Liver (tissue), 3 donors: ENCODE measurements around the gene ZNRD2.

Source experiments
- CTCF ChIP-seq: fragments of 150-350 bp; IDR thresholded peaks from 2 replicates; pipeline ENCODE4 v1.5.1; 2017; ENCODE audit warnings: improper control_type of control experiment, low read depth, low read length; ENCODE audit not compliant: missing input control
- EGR1 ChIP-seq, 2 donors: IDR thresholded peaks; 2 replicates each; pipeline ENCODE4 v1.6.1; 2016 to 2018; ENCODE audit warnings: antibody characterized with exemption in 2 of 2, low read depth in 2 of 2
- FOXA1 ChIP-seq: IDR thresholded peaks from 2 replicates; pipeline ENCODE4 v1.6.1; 2016; ENCODE audit warnings: antibody characterized with exemption
- GABPA ChIP-seq, 2 donors: IDR thresholded peaks in 1 of 2; conservative IDR thresholded peaks in 1 of 2; 2 replicates each; pipeline ENCODE4 v1.6.1; 2016; ENCODE audit warnings: antibody characterized with exemption in 2 of 2, mild to moderate bottlenecking in 1 of 2, moderate library complexity in 1 of 2
- MAX ChIP-seq: IDR thresholded peaks from 2 replicates; pipeline ENCODE4 v1.6.1; 2016; ENCODE audit warnings: antibody characterized with exemption
- NR2F2 ChIP-seq: IDR thresholded peaks from 2 replicates; pipeline ENCODE4 v1.6.1; 2016; ENCODE audit warnings: antibody characterized with exemption
- RAD21 ChIP-seq, 2 donors: IDR thresholded peaks; 2 replicates each; pipeline ENCODE4 v1.6.1; 2016; ENCODE audit warnings: antibody characterized with exemption in 2 of 2, mild to moderate bottlenecking in 2 of 2
- REST ChIP-seq: IDR thresholded peaks from 2 replicates; pipeline ENCODE4 v1.6.1; 2016; ENCODE audit warnings: antibody characterized with exemption, mild to moderate bottlenecking
- TAF1 ChIP-seq: conservative IDR thresholded peaks from 2 replicates; pipeline ENCODE4 v1.6.1; 2016; ENCODE audit warnings: antibody characterized with exemption, mild to moderate bottlenecking
- donor health status: healthy.
- donor health status: healthy.

- TF ChIP-seq CTCF, result no peak
- TF ChIP-seq RAD21 (IDR thresholded peaks at IDR 0.05), result no peak
- TF ChIP-seq GABPA (IDR thresholded peaks at IDR 0.05 in 1 of 2, conservative IDR thresholded peaks at IDR 0.05 in 1 of 2), result no peak
- no peak for TF ChIP-seq MAX
- TF ChIP-seq REST, result no peak
- TF ChIP-seq TAF1, result no peak
- no peak for TF ChIP-seq NR2F2
- no peak for TF ChIP-seq EGR1 (IDR thresholded peaks at IDR 0.05; ENCODE audit: low read depth in 2 of 2)
- no peak for TF ChIP-seq FOXA1
Measured at GRCh38 chr11:65571420-65571819, 1.1 kb downstream of the ZNRD2 start.
